VCaP (cell line): ENCODE data around the gene KBTBD6.
"Not testable (repeated sequence)": the region's sequence is repeated elsewhere in the genome, so short reads cannot be mapped to it uniquely, and the experiment has no call there.

Source experiments
- H3K27ac ChIP-seq: fragments of 450-650 bp; 2 replicates; pipeline ENCODE4 v1.5.1; 2017
- CTCF ChIP-seq: fragments of 450-650 bp; conservative IDR thresholded peaks from 2 replicates; pipeline ENCODE4 v1.5.1; 2017; ENCODE audit warnings: mild to moderate bottlenecking, moderate library complexity

Gene KBTBD6

GRCh38 chr13:41098761-41099160 lies 33.8 kb downstream of the KBTBD6 start:
- no peak for TF ChIP-seq CTCF

GRCh38 chr13:41095681-41096080 lies 36.9 kb downstream of the KBTBD6 start:
- not testable (repeated sequence) for H3K27ac ChIP-seq

More at GRCh38 chr13:41098761-41099160, 33.8 kb downstream of the KBTBD6 start:
- no peak overlapping the region for H3K27ac ChIP-seq

- no peak for TF ChIP-seq CTCF
- no peak overlapping the region for H3K27ac ChIP-seq
Observed at GRCh38 chr13:41085961-41086585, 46.5 kb downstream of the KBTBD6 start.

GRCh38 chr13:41079725-41080124 lies 52.9 kb downstream of the KBTBD6 start:
- no peak for TF ChIP-seq CTCF
- H3K27ac ChIP-seq: no peak overlapping the region
